GM12878 (cell line): ENCODE measurements around the gene PLSCR1. TPM values are rescaled to one million over a fixed set of nuclear protein-coding genes. Genes with fewer than 3 reads are reported as not detected.

Source experiments
- ATAC-seq: fragments of 200-7000 bp; cut with Tn5 transposase; 3 replicates; pipeline ENCODE4 v1.9.1; 2020; ENCODE audit warnings: mild to moderate bottlenecking, moderate library complexity
- BruUV-seq: library from RNA; stranded (reverse); fragments of 400-500 nt; replicated peaks from 2 replicates; lab custom pipeline; 2021; lab: Mats Ljungman, UMichigan
- CTCF ChIA-PET: fragments of 300-600 bp; sonication (Branson Sonifier 250); formaldehyde crosslinking; extraction: SDS; loops from one replicate; lab custom pipeline; 2021; ENCODE audit warnings: inconsistent platforms; lab: Yijun Ruan, JAX
- POLR2A ChIA-PET: fragments of 350-600 bp; formaldehyde crosslinking; extraction: SDS; loops from one replicate; lab custom pipeline; 2021; ENCODE audit warnings: inconsistent platforms; lab: Charles Lee
- RAD21 ChIA-PET: fragments of 300-600 bp; sonication (Branson Sonifier 250); formaldehyde crosslinking; loops from one replicate; lab custom pipeline; 2023; ENCODE audit warnings: antibody characterized with exemption; ENCODE audit not compliant: unreplicated experiment; lab: Charles Lee
- SMC1A ChIA-PET: fragments of 300-600 bp; sonication (Branson Sonifier 250); formaldehyde crosslinking; loops from one replicate; lab custom pipeline; 2023; ENCODE audit not compliant: unreplicated experiment, uncharacterized antibody; lab: Charles Lee
- DNase-seq: peaks from one replicate; pipeline ENCODE4 v3.0.0-alpha.2; 2011; ENCODE audit warnings: low read depth, low spot score
- FAIRE-seq: peaks from 3 replicates; lab custom pipeline; 2011; peaks lifted over from hg19 to GRCh38; lab: Jason Lieb, UNC
- H2AFZ ChIP-seq: 2 replicates; pipeline ENCODE4 v1.6.0; 2011; ENCODE audit warnings: low read depth, low read length, control low read depth; ENCODE audit not compliant: control insufficient read depth
- H3K27ac ChIP-seq: 2 replicates; pipeline ENCODE4 v1.5.1; 2011; ENCODE audit warnings: control low read depth; ENCODE audit not compliant: control insufficient read depth, insufficient read depth
- H3K27me3 ChIP-seq, 2 experiments: replicated peaks in 1 of 2; 2 replicates each; pipeline versions ENCODE4 v1.6.0 to v1.6.1; 2011; ENCODE audit warnings: low read length in 1 of 2; ENCODE audit not compliant: control insufficient read depth in 2 of 2, insufficient read depth in 2 of 2
- H3K36me3 ChIP-seq, 2 experiments: 2 replicates each; pipeline ENCODE4 v1.5.1; 2011; ENCODE audit warnings: low read length in 1 of 2; ENCODE audit not compliant: control insufficient read depth in 2 of 2, insufficient read depth in 2 of 2
- H3K4me1 ChIP-seq: 2 replicates; pipeline ENCODE4 v1.6.1; 2011; ENCODE audit warnings: mild to moderate bottlenecking, low read length, moderate library complexity, mixed read lengths; ENCODE audit not compliant: control insufficient read depth, insufficient read depth
- H3K4me2 ChIP-seq: 2 replicates; pipeline ENCODE4 v1.6.0; 2011; ENCODE audit warnings: control low read depth; ENCODE audit not compliant: control insufficient read depth, insufficient read depth
- H3K4me3 ChIP-seq: fragments of 200-600 bp; sonication (generic); 2 replicates; pipeline ENCODE4 v1.5.1; 2016
- H3K79me2 ChIP-seq: 2 replicates; pipeline ENCODE4 v1.6.0; 2011; ENCODE audit warnings: low read length; ENCODE audit not compliant: control insufficient read depth, insufficient read depth
- H3K9ac ChIP-seq: 2 replicates; pipeline ENCODE4 v1.8.0; 2011; ENCODE audit warnings: low read length, control low read depth, mixed read lengths; ENCODE audit not compliant: control insufficient read depth, insufficient read depth
- H3K9me3 ChIP-seq: replicated peaks from 3 replicates; pipeline ENCODE4 v1.5.1; 2011; ENCODE audit warnings: mild to moderate bottlenecking, low read length; ENCODE audit not compliant: control insufficient read depth, insufficient read depth
- H4K20me1 ChIP-seq: 2 replicates; pipeline ENCODE4 v1.6.0; 2011; ENCODE audit not compliant: control insufficient read depth, insufficient read depth
- CEBPZ ChIP-seq: fragments of 150-350 bp; IDR thresholded peaks from 2 replicates; pipeline ENCODE4 v1.6.1; 2016; ENCODE audit warnings: low read depth, low read length
- CREB1 ChIP-seq: IDR thresholded peaks from 2 replicates; pipeline ENCODE4 v1.6.1; 2012; ENCODE audit warnings: low read depth, mild to moderate bottlenecking, inconsistent platforms
- EED ChIP-seq: sonication (generic); IDR thresholded peaks from 2 replicates; pipeline ENCODE4 v1.6.1; 2016; ENCODE audit warnings: antibody characterized with exemption, low read depth
- MTA2 ChIP-seq: fragments of 450-650 bp; IDR thresholded peaks from 2 replicates; pipeline ENCODE4 v1.6.1; 2016; ENCODE audit warnings: low read depth, mild to moderate bottlenecking, moderate library complexity
- MTA3 ChIP-seq: IDR thresholded peaks from 2 replicates; pipeline ENCODE4 v1.6.1; 2012; ENCODE audit warnings: low read length, inconsistent platforms, borderline replicate concordance
- MYC ChIP-seq: IDR thresholded peaks from 2 replicates; pipeline ENCODE4 v1.6.1; 2011; ENCODE audit warnings: mild to moderate bottlenecking, low read length, moderate library complexity, inconsistent platforms; ENCODE audit not compliant: insufficient read depth, insufficient replicate concordance, insufficient read length, severe bottlenecking
- POLR2AphosphoS2 ChIP-seq: IDR thresholded peaks from 2 replicates; pipeline ENCODE4 v1.6.1; 2011; ENCODE audit warnings: low read depth, mild to moderate bottlenecking, low read length, improper control_type of control experiment, moderate library complexity
- RBBP5 ChIP-seq: fragments of 200-600 bp; sonication (generic); conservative IDR thresholded peaks from 2 replicates; pipeline ENCODE4 v1.6.1; 2016
- SMC3 ChIP-seq: IDR thresholded peaks from 2 replicates; pipeline ENCODE4 v1.6.1; 2011; ENCODE audit warnings: low read length, improper control_type of control experiment, borderline replicate concordance
- SREBF1 ChIP-seq: IDR thresholded peaks from 2 replicates; pipeline ENCODE4 v1.6.1; 2012; ENCODE audit warnings: mild to moderate bottlenecking, low read length
- SUZ12 ChIP-seq: fragments of 200-600 bp; sonication (generic); IDR thresholded peaks from one replicate; pipeline ENCODE4 v1.6.1; 2018; ENCODE audit warnings: antibody characterized with exemption, mild to moderate bottlenecking; ENCODE audit not compliant: unreplicated experiment
- WGBS: methylation state at CpG from one replicate; pipeline ENCODE4 v1.1.6; 2016; ENCODE audit warnings: low lambda C conversion rate; ENCODE audit not compliant: insufficient replicate concordance, insufficient coverage; ENCODE audit errors: missing lambda C conversion rate; 5-methylcytosine and 5-hydroxymethylcytosine counted together
- in situ Hi-C: fragments of 300-500 bp; cut with MboI; formaldehyde crosslinking; loops from 9 replicates; pipeline ENCODE4 v1.14.3; 2018; ENCODE audit warnings: mixed read lengths
- intact Hi-C: fragments of 100-400 bp; cut with micrococcal nuclease; formaldehyde crosslinking; loops from one replicate; pipeline ENCODE4 v1.14.2; 2022; ENCODE audit not compliant: unreplicated experiment
- polyA plus RNA-seq, 11 experiments: library from polyadenylated mRNA; depleted of rRNA in 4 of 11; unstranded in 6 of 11; stranded (reverse) in 5 of 11; fragments of >200 nt; fragmentation: Nextera tagmentation in 4 of 11; fragmentation: Illumina TruSeq in 1 of 11; extraction: Ambion mirVana in 4 of 11; extraction: Trizol in 1 of 11; gene quantifications; 1 replicate in 1 of 11; 2 replicates in 10 of 11; pipeline versions ENCODE4 v1.2.1 to v1.2.3, GENCODE V29; 2011 to 2016; ENCODE audit warnings: inconsistent platforms in 2 of 11, missing spikeins in 2 of 11, low read depth in 1 of 11
- total RNA-seq, 4 experiments: library from RNA; depleted of rRNA in 3 of 4; stranded (reverse); fragments of >200 nt in 3 of 4; fragmentation: Illumina TruSeq in 1 of 4; extraction: Trizol in 1 of 4; gene quantifications; 2 replicates each; pipeline versions ENCODE4 v1.2.1 to v1.2.3, GENCODE V29; 2013 to 2021
- TF ChIP-seq, protein P1 (sequence below): IDR thresholded peaks from 2 replicates; pipeline ENCODE4 v1.6.1; 2012; ENCODE audit warnings: low read depth, low read length, improper control_type of control experiment
- TF ChIP-seq, protein P2 (sequence below): fragments of 450-650 bp; IDR thresholded peaks from 2 replicates; pipeline ENCODE4 v1.6.1; 2017; ENCODE audit warnings: antibody characterized with exemption, mild to moderate bottlenecking, moderate library complexity

PLSCR1 gene
- total and polyA plus RNA-seq, 10 of the 15 experiments (the other 5 are each of a cell fraction or from before 2014, with no cell fraction given): 35.4 to 77.8 (median 41.1) TPM

DNA sequence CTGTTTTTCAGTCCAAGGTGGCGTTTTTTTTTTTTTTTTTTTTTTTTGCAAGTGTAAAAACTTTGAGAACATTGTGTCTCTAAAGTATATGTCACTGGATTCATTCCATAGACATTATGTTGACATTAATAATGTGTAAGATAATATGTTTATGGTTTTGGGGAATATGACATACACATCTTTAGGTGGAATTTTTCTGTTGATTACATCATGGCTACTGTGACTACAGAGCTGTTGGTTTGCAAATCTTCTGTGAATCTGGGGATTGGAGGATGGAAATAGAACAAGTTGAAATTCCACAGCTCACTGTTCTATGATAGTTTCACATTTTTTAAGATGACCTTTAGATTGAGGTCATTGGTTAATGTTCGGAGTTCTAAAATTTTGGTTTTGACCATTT, 50.6 kb downstream of the PLSCR1 start (continued):
- TF ChIP-seq, protein P1, sequence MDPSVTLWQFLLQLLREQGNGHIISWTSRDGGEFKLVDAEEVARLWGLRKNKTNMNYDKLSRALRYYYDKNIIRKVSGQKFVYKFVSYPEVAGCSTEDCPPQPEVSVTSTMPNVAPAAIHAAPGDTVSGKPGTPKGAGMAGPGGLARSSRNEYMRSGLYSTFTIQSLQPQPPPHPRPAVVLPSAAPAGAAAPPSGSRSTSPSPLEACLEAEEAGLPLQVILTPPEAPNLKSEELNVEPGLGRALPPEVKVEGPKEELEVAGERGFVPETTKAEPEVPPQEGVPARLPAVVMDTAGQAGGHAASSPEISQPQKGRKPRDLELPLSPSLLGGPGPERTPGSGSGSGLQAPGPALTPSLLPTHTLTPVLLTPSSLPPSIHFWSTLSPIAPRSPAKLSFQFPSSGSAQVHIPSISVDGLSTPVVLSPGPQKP: no peak
- TF ChIP-seq SMC3 (no peak), MTA2 (no peak), MYC (no peak), CREB1 (no peak), POLR2AphosphoS2 (no peak), RBBP5 (no peak), SUZ12 (no peak), SREBF1 (no peak), EED (no peak), MTA3 (no peak)

DNA sequence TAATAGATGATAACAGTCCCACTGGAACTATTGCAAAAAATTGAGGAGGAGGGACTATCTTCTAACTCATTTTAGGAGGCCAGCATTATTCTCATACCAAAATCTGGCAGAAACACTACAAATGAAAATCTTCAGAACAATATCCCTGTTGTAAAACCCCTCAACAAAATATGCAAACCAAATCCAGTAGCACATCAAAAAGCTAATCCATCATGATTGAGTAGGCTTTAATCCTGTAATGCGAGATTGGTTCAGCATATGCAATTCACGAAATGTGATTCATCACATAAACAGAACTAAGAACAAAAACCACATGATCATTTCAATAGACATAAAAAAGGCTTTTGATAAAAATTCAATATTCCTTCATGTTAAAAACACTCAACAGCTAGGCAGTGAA, 51.2 kb downstream of the PLSCR1 start:
- SMC1A ChIA-PET: no interaction called here
- no TSS peak for BruUV-seq
- CTCF ChIA-PET: interaction anchor here (1.4 kb wide), 1 partner anchor 428 kb away, joined by 3 read pairs; no protein-coding TSS in a partner anchor

More for the DNA sequence above, 51.2 kb downstream of the PLSCR1 start:
- Histone ChIP-seq H3K36me3 (no peaks in the 10 kb centered on the region), H3K4me2 (no peak overlapping the region), H4K20me1 (no peaks in the 10 kb centered on the region), H3K79me2 (no peaks in the 10 kb centered on the region), H3K27ac (no peak overlapping the region), H2AFZ (no peak overlapping the region), H3K27me3 (no peaks in the 10 kb centered on the region), H3K9me3 (no peaks in the 10 kb centered on the region; the same call in 2 of the 3 replicates), H3K4me3 (no peak overlapping the region), H3K4me1 (no peaks in the 10 kb centered on the region), H3K9ac (no peak overlapping the region)
- DNase-seq (no peak), ATAC-seq (no peak), FAIRE-seq (no peak)
- WGBS: 39% methylated on average over 2 of the region's 2 CpGs
- in situ Hi-C loops: no loop called here
- POLR2A ChIA-PET: no interaction called here
- intact Hi-C loops: no loop called here
- TF ChIP-seq, protein P2, sequence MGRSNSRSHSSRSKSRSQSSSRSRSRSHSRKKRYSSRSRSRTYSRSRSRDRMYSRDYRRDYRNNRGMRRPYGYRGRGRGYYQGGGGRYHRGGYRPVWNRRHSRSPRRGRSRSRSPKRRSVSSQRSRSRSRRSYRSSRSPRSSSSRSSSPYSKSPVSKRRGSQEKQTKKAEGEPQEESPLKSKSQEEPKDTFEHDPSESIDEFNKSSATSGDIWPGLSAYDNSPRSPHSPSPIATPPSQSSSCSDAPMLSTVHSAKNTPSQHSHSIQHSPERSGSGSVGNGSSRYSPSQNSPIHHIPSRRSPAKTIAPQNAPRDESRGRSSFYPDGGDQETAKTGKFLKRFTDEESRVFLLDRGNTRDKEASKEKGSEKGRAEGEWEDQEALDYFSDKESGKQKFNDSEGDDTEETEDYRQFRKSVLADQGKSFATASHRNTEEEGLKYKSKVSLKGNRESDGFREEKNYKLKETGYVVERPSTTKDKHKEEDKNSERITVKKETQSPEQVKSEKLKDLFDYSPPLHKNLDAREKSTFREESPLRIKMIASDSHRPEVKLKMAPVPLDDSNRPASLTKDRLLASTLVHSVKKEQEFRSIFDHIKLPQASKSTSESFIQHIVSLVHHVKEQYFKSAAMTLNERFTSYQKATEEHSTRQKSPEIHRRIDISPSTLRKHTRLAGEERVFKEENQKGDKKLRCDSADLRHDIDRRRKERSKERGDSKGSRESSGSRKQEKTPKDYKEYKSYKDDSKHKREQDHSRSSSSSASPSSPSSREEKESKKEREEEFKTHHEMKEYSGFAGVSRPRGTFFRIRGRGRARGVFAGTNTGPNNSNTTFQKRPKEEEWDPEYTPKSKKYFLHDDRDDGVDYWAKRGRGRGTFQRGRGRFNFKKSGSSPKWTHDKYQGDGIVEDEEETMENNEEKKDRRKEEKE: no peak
- no peak for TF ChIP-seq CEBPZ
- RAD21 ChIA-PET: no interaction called here
